Mesenchymal stem cell (in vitro differentiated cells and primary cell): Measurements from ENCODE around the gene FMN2.
"Not testable (repeated sequence)": the region's sequence is repeated elsewhere in the genome, so short reads cannot be mapped to it uniquely, and the experiment has no call there.

Experiments used
- DNase-seq: peaks from one replicate; pipeline ENCODE4 v3.0.0-alpha.2; 2013
- H2AFZ ChIP-seq: one replicate; pipeline ENCODE4 v1.6.1; 2013; ENCODE audit warnings: low read depth, mild to moderate bottlenecking, control low read depth, inconsistent platforms, low read length, moderate library complexity
- H2AK5ac ChIP-seq: 2 replicates; pipeline ENCODE4 v1.6.1; 2013; ENCODE audit warnings: low read length, moderate library complexity, mild to moderate bottlenecking, inconsistent platforms; ENCODE audit not compliant: severe bottlenecking
- H2BK120ac ChIP-seq: one replicate; pipeline ENCODE4 v1.6.1; 2013; ENCODE audit warnings: low read depth, mild to moderate bottlenecking, inconsistent platforms, low read length, moderate library complexity
- H2BK12ac ChIP-seq, 2 experiments: one replicate each; pipeline ENCODE4 v1.6.1; 2013; ENCODE audit warnings: inconsistent platforms in 2 of 2, low read length in 2 of 2, mild to moderate bottlenecking in 2 of 2, moderate library complexity in 2 of 2, control low read depth in 1 of 2
- H2BK15ac ChIP-seq: one replicate; pipeline ENCODE4 v1.6.1; 2013; ENCODE audit warnings: mild to moderate bottlenecking, low read depth, inconsistent platforms; ENCODE audit not compliant: poor library complexity, severe bottlenecking
- H2BK5ac ChIP-seq: 2 replicates; pipeline ENCODE4 v1.6.1; 2013; ENCODE audit warnings: low read depth, mild to moderate bottlenecking, low read length, control low read depth, inconsistent platforms; ENCODE audit not compliant: poor library complexity, severe bottlenecking
- H3K14ac ChIP-seq, 2 experiments: one replicate each; pipeline ENCODE4 v1.6.1; 2013; ENCODE audit warnings: inconsistent platforms in 2 of 2, low read length in 2 of 2, control low read depth in 1 of 2, mild to moderate bottlenecking in 1 of 2, moderate library complexity in 1 of 2
- H3K18ac ChIP-seq, 2 experiments: one replicate each; pipeline ENCODE4 v1.6.1; 2013; ENCODE audit warnings: inconsistent platforms in 2 of 2, low read length in 2 of 2, control low read depth in 1 of 2, low read depth in 1 of 2, mild to moderate bottlenecking in 1 of 2
- H3K23ac ChIP-seq, 2 experiments: one replicate each; pipeline ENCODE4 v1.6.1; 2013; ENCODE audit warnings: inconsistent platforms in 2 of 2, low read length in 2 of 2, mild to moderate bottlenecking in 2 of 2, moderate library complexity in 2 of 2, control low read depth in 1 of 2
- H3K27ac ChIP-seq: 2 replicates; pipeline ENCODE4 v1.5.1; 2013; ENCODE audit warnings: mild to moderate bottlenecking, moderate library complexity, low read length, control low read depth, inconsistent platforms; ENCODE audit not compliant: poor library complexity, severe bottlenecking
- H3K27me3 ChIP-seq, 2 experiments: 2 replicates each; pipeline versions ENCODE4 v1.6.1 to v1.7.0; 2013; ENCODE audit warnings: low read length in 2 of 2, mild to moderate bottlenecking in 2 of 2, moderate library complexity in 2 of 2, control low read depth in 1 of 2, inconsistent platforms in 1 of 2; ENCODE audit not compliant: control insufficient read depth in 1 of 2, insufficient read depth in 1 of 2
- H3K36me3 ChIP-seq, 2 experiments: 2 replicates each; pipeline versions ENCODE4 v1.6.1 to v1.7.0; 2013; ENCODE audit warnings: low read length in 2 of 2, control low read depth in 1 of 2, inconsistent platforms in 1 of 2, low read depth in 1 of 2, mild to moderate bottlenecking in 1 of 2; ENCODE audit not compliant: insufficient read depth in 2 of 2, control insufficient read depth in 1 of 2
- H3K4ac ChIP-seq, 2 experiments: one replicate each; pipeline ENCODE4 v1.6.1; 2013; ENCODE audit warnings: inconsistent platforms in 2 of 2, low read length in 2 of 2, mild to moderate bottlenecking in 2 of 2, moderate library complexity in 2 of 2, control low read depth in 1 of 2, low read depth in 1 of 2
- H3K4me1 ChIP-seq: 2 replicates; pipeline ENCODE4 v1.6.1; 2013; ENCODE audit warnings: low read depth, low read length, control low read depth; ENCODE audit not compliant: control insufficient read depth, insufficient read depth
- H3K4me2 ChIP-seq: 2 replicates; pipeline ENCODE4 v1.6.1; 2013; ENCODE audit warnings: low read length, mild to moderate bottlenecking, inconsistent platforms; ENCODE audit not compliant: poor library complexity, severe bottlenecking
- H3K4me3 ChIP-seq, 2 experiments: 2 replicates each; pipeline versions ENCODE4 v1.5.1 to v1.7.0; 2013; ENCODE audit warnings: low read length in 2 of 2, mild to moderate bottlenecking in 2 of 2, control low read depth in 1 of 2, low read depth in 1 of 2; ENCODE audit not compliant: insufficient read depth in 1 of 2
- H3K79me1 ChIP-seq: replicated peaks from 2 replicates; pipeline ENCODE4 v1.6.1; 2013; ENCODE audit warnings: mild to moderate bottlenecking, control low read depth, low read length, inconsistent platforms; ENCODE audit not compliant: poor library complexity, severe bottlenecking
- H3K9ac ChIP-seq: 2 replicates; pipeline ENCODE4 v1.7.0; 2013; ENCODE audit warnings: mild to moderate bottlenecking, low read length, moderate library complexity
- H3K9me3 ChIP-seq: 2 replicates; pipeline ENCODE4 v1.7.0; 2013; ENCODE audit warnings: mild to moderate bottlenecking, low read length; ENCODE audit not compliant: control insufficient read depth
- H4K8ac ChIP-seq: one replicate; pipeline ENCODE4 v1.6.1; 2013; ENCODE audit warnings: inconsistent platforms, mild to moderate bottlenecking, low read length, moderate library complexity
- H4K91ac ChIP-seq: one replicate; pipeline ENCODE4 v1.6.1; 2013; ENCODE audit warnings: mild to moderate bottlenecking, low read length, inconsistent platforms
- WGBS: methylation state at CpG from one replicate; pipeline ENCODE4 v1.1.7; 2013; ENCODE audit warnings: mixed read lengths; 5-methylcytosine and 5-hydroxymethylcytosine counted together

Gene FMN2

DNA sequence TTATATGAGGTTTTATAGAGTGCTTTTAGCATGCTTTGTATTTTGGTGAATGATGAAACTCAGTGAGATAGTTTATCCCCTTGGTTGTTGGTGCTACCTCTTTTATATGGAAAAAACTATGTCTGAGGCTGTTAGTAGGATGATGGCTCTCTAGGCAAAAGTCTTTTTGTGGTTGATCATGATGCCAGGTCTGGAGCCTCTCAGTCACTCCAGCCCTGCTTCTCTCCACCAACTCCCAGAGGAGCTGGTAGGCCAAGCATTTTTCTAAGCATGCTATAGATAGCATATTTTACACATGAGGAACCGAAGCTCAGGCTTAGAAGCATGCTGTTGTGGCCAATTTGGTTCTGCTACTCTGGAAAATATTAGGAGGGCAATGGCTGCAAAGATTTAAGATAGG, 82.2 kb downstream of the FMN2 start:
- H3K36me3 ChIP-seq: no peaks in the 10 kb centered on the region
- H2BK15ac ChIP-seq: no peak overlapping the region
- no peak for DNase-seq
- H3K18ac ChIP-seq: no peak overlapping the region
- H3K79me1 ChIP-seq: peaks cover 30% of the 10 kb centered on the region
- H2BK5ac ChIP-seq: no peak overlapping the region
- H3K27me3 ChIP-seq: no peaks in the 10 kb centered on the region
- H3K4ac ChIP-seq: no peak overlapping the region
- no peak overlapping the region for H2BK12ac ChIP-seq
- H2AFZ ChIP-seq: no peak overlapping the region
- no peak overlapping the region for H3K27ac ChIP-seq
- no peak overlapping the region for H3K14ac ChIP-seq
- no peak overlapping the region for H2AK5ac ChIP-seq
- no peak overlapping the region for H3K4me2 ChIP-seq
- H3K9ac ChIP-seq: no peak overlapping the region
- H3K4me1 ChIP-seq: no peaks in the 10 kb centered on the region
- H4K8ac ChIP-seq: no peak overlapping the region
- H4K91ac ChIP-seq: no peak overlapping the region
- no peaks in the 10 kb centered on the region for H3K9me3 ChIP-seq
- no peak overlapping the region for H3K23ac ChIP-seq
- no peak overlapping the region for H2BK120ac ChIP-seq
- 71% methylated on average over 1 of the region's 1 CpG for WGBS
- no peak overlapping the region for H3K4me3 ChIP-seq

DNA sequence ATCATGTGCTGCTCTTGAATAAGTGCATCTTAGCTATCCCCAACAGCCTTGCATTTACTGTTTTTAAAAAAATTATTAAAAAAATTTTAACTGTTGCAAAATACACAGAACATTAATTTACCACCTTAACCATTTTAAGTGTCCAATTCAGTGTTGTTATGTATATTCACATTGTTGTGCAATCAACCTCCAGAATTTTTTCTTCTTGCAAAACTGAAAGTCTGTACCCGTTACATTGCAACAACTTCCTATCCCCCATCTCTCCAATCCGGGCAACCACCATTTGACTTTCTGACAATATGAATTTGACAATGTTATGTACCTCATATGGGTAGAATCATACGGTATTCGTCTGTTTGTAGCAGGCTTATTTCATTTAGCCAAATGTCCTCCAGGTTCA, 83.1 kb downstream of the FMN2 start:
- Histone ChIP-seq H4K8ac (no peak overlapping the region), H2BK120ac (no peak overlapping the region), H2BK15ac (no peak overlapping the region), H3K27ac (no peak overlapping the region), H2AK5ac (no peak overlapping the region), H3K4ac (no peak overlapping the region), H4K91ac (no peak overlapping the region), H3K4me3 (no peak overlapping the region), H2BK12ac (no peak overlapping the region), H3K4me2 (no peak overlapping the region), H3K4me1 (no peaks in the 10 kb centered on the region), H3K36me3 (no peaks in the 10 kb centered on the region), H3K9me3 (no peaks in the 10 kb centered on the region), H2BK5ac (no peak overlapping the region), H2AFZ (no peak overlapping the region), H3K18ac (no peak overlapping the region), H3K23ac (no peak overlapping the region), H3K79me1 (peaks cover 30% of the 10 kb centered on the region), H3K14ac (no peak overlapping the region), H3K9ac (no peak overlapping the region), H3K27me3 (no peaks in the 10 kb centered on the region)
- WGBS: 83% methylated on average over 1 of the region's 4 CpGs
- DNase-seq: no peak

DNA sequence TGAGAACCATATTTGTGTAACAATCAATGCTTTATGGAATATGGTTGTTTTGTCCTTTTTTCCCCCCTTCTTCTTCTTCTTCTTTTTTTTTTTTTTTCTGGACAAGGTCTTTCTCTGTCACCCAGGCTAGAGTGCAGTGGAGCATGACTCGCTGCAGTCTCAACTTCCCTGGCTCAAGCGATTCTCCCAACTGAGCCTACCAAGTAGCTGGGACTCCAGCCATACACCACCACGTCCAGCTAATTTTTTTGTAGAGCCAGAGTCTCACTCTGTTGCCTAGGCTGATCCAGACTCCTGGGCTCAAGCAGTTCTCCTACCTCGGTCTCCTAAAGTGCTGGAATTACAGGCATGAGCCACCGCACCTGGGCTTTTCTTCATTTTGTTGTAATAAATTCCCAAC, 86.7 kb downstream of the FMN2 start:
- no peaks in the 10 kb centered on the region for H3K27me3 ChIP-seq
- no peak overlapping the region for H3K27ac ChIP-seq
- no peak for DNase-seq

DNA sequence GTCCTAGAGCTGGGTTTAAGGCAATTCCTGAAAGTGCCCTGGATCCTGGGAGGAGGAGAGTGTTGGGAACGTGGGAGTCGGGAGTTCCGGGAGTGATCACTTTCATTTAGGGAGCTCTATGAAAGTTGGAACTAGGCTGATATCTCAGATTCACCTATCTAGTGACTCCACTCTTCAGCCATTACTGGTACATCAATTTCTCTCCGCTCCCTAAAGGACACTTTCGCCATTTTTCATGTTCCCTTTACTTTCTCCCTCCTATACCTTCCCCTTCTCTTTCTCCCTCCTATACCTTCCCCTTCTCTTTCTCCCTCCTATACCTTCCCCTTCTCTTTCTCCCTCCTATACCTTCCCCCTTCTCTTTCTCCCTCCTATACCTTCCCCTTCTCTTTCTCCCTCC, 93.0 kb downstream of the FMN2 start:
- H3K36me3 ChIP-seq, DNase-seq, H2BK12ac ChIP-seq, H3K27me3 ChIP-seq, H2BK15ac ChIP-seq, H3K4me3 ChIP-seq, H3K23ac ChIP-seq, H3K27ac ChIP-seq, H3K4me2 ChIP-seq, H2AK5ac ChIP-seq, H2AFZ ChIP-seq, H3K9ac ChIP-seq, H3K4ac ChIP-seq, H3K18ac ChIP-seq, H3K9me3 ChIP-seq, H4K91ac ChIP-seq, H3K14ac ChIP-seq, H2BK5ac ChIP-seq, H4K8ac ChIP-seq, H3K4me1 ChIP-seq, H2BK120ac ChIP-seq: not testable (repeated sequence)
- 70% methylated on average over 2 of the region's 5 CpGs for WGBS
- peaks cover 12% of the 10 kb centered on the region for H3K79me1 ChIP-seq

More for the DNA sequence above, 86.7 kb downstream of the FMN2 start:
- H3K36me3 ChIP-seq: peaks cover 0 to 2% of the 10 kb centered on the region in 2 experiments
- H2BK12ac ChIP-seq: no peak overlapping the region
- H4K8ac ChIP-seq: no peak overlapping the region
- no peaks in the 10 kb centered on the region for H3K9me3 ChIP-seq
- 79% methylated on average over 3 of the region's 5 CpGs for WGBS
- no peak overlapping the region for H2BK5ac ChIP-seq
- no peak overlapping the region for H2BK120ac ChIP-seq
- H2AK5ac ChIP-seq: no peak overlapping the region
- H3K4me2 ChIP-seq: no peak overlapping the region
- no peak overlapping the region for H3K4me3 ChIP-seq
- no peak overlapping the region for H2BK15ac ChIP-seq
- peaks cover 19% of the 10 kb centered on the region for H3K79me1 ChIP-seq
- no peak overlapping the region for H4K91ac ChIP-seq
- no peak overlapping the region for H3K9ac ChIP-seq
- H3K4me1 ChIP-seq: no peaks in the 10 kb centered on the region
- no peak overlapping the region for H3K4ac ChIP-seq
- H3K14ac ChIP-seq: no peak overlapping the region
- H3K18ac ChIP-seq: no peak overlapping the region
- H2AFZ ChIP-seq: no peak overlapping the region
- no peak overlapping the region for H3K23ac ChIP-seq
